ENCODE results near the gene NOSTRIN.

DNA sequence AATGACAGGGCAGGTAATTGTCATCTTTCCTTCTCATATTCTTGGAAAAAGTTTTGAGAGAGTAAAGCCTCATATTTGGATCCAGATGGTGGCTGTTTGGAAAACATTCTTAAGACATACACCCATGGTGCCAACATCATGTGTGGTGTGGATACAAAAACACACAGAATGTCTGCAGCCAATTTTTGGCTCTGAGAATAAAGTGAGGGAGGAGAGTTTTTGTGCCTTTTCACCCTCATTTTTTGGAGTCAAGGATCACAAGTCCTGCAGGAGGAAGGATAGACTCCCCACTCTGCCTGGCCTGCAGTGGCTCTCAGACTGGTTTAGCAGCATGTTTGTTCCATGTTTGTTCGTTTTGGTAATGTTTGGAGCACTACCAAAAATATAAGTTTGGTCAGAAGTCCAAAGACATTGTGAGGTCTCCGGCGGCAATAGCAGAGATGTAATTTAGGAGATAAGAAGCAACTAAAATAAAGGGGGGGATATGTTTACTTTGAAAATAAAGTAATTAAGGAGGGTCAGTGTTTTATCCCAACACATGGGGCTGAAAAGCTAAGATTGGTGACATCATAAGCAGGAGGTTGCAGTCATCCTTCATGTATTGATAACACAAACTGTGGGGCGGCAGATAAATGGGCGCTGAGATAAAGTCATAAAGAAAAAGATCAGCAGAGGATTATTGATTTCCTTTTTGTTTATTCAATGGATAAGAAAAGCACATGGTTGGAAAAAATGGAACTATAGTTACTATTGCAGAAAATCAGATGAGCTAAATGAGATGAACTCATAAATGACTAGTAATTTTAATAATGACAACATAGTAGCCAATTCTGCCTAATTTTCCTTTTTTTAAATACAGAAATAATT is 655 bp downstream of the NOSTRIN start:
- TF ChIP-seq EZH2phosphoT487 (IDR thresholded peaks at IDR 0.05; ENCODE audit: insufficient read depth, low read depth), result no peak
- no peak for TF ChIP-seq EZH2 (IDR thresholded peaks at IDR 0.05; ENCODE audit: insufficient read depth, poor library complexity, severe bottlenecking)

Measured in GM23248 (cell line).